Glutamatergic neuron (in vitro differentiated cells): ENCODE results near the gene MBNL1. TPM values are rescaled to one million over a fixed set of nuclear protein-coding genes. Genes with fewer than 3 reads are reported as not detected.
"Not testable (repeated sequence)": the region's sequence is repeated elsewhere in the genome, so short reads cannot be mapped to it uniquely, and the experiment has no call there.

Experiments
- DNase-seq: peaks from one replicate; pipeline ENCODE4 v3.0.0; 2022
- H3K27ac Mint-ChIP-seq: one replicate; pipeline ENCODE4 v1.8.0; 2020; ENCODE audit warnings: mild to moderate bottlenecking, mixed read lengths, inconsistent platforms; ENCODE audit not compliant: unreplicated experiment
- H3K27me3 Mint-ChIP-seq: one replicate; pipeline ENCODE4 v1.8.0; 2020; ENCODE audit warnings: mild to moderate bottlenecking, moderate library complexity, mixed read lengths, inconsistent platforms; ENCODE audit not compliant: unreplicated experiment
- H3K36me3 Mint-ChIP-seq: one replicate; pipeline ENCODE4 v1.8.0; 2020; ENCODE audit warnings: mild to moderate bottlenecking, mixed read lengths, inconsistent platforms; ENCODE audit not compliant: unreplicated experiment
- H3K4me1 Mint-ChIP-seq: one replicate; pipeline ENCODE4 v1.8.0; 2020; ENCODE audit warnings: mild to moderate bottlenecking, low read depth, mixed read lengths, inconsistent platforms; ENCODE audit not compliant: unreplicated experiment
- H3K4me3 Mint-ChIP-seq: one replicate; pipeline ENCODE4 v1.8.0; 2020; ENCODE audit warnings: mild to moderate bottlenecking, mixed read lengths, inconsistent platforms; ENCODE audit not compliant: unreplicated experiment
- H3K9me3 Mint-ChIP-seq: one replicate; pipeline ENCODE4 v1.8.0; 2020; ENCODE audit warnings: mild to moderate bottlenecking, moderate library complexity, mixed read lengths, inconsistent platforms; ENCODE audit not compliant: unreplicated experiment
- CTCF ChIP-seq: fragments of 200-600 bp; sonication (generic); IDR thresholded peaks from one replicate; pipeline ENCODE4 v1.5.0; 2021; ENCODE audit not compliant: partially characterized antibody, unreplicated experiment
- total RNA-seq: library from RNA; stranded (reverse); fragmentation: NEBNext Ultra II Directional; extraction: Animal tissue kit (Norgen Biotek cat#: 25700); gene quantifications from one replicate; pipeline ENCODE4 v1.2.1, GENCODE V29; 2021; ENCODE audit not compliant: unreplicated experiment

Gene MBNL1
- total RNA-seq, 1 donor from 2014 or later = 36.6 TPM

- no peak for DNase-seq
- no peaks in the 10 kb centered on the region for H3K9me3 Mint-ChIP-seq
- no peaks in the 10 kb centered on the region for H3K27me3 Mint-ChIP-seq
- peaks cover 2% of the 10 kb centered on the region for H3K4me1 Mint-ChIP-seq
- H3K36me3 Mint-ChIP-seq = no peaks in the 10 kb centered on the region
- TF ChIP-seq CTCF = no peak
- no peak overlapping the region for H3K4me3 Mint-ChIP-seq
- no peak overlapping the region for H3K27ac Mint-ChIP-seq
Measured at GRCh38 chr3:152438181-152438580, 169.5 kb downstream of the MBNL1 start.

GRCh38 chr3:152438706-152439105 lies 170.0 kb downstream of the MBNL1 start:
- no peak overlapping the region for H3K4me3 Mint-ChIP-seq
- no peak for DNase-seq
- peaks cover 2% of the 10 kb centered on the region for H3K4me1 Mint-ChIP-seq
- no peak overlapping the region for H3K27ac Mint-ChIP-seq
- H3K27me3 Mint-ChIP-seq = no peaks in the 10 kb centered on the region
- no peaks in the 10 kb centered on the region for H3K36me3 Mint-ChIP-seq
- TF ChIP-seq CTCF = no peak
- H3K9me3 Mint-ChIP-seq = no peaks in the 10 kb centered on the region

GRCh38 chr3:152440243-152440642 lies 171.5 kb downstream of the MBNL1 start:
- H3K36me3 Mint-ChIP-seq, H3K4me1 Mint-ChIP-seq, H3K27ac Mint-ChIP-seq, H3K9me3 Mint-ChIP-seq, H3K27me3 Mint-ChIP-seq, H3K4me3 Mint-ChIP-seq, DNase-seq: not testable (repeated sequence)

- no peaks in the 10 kb centered on the region for H3K9me3 Mint-ChIP-seq
- DNase-seq = no peak
- no peaks in the 10 kb centered on the region for H3K27me3 Mint-ChIP-seq
- peaks cover 5% of the 10 kb centered on the region for H3K4me1 Mint-ChIP-seq
- H3K27ac Mint-ChIP-seq = no peak overlapping the region
- no peak for TF ChIP-seq CTCF
- no peaks in the 10 kb centered on the region for H3K36me3 Mint-ChIP-seq
- no peak overlapping the region for H3K4me3 Mint-ChIP-seq
Measured at GRCh38 chr3:152443212-152444023, 174.7 kb downstream of the MBNL1 start.

GRCh38 chr3:152444029-152444641 lies 175.4 kb downstream of the MBNL1 start:
- no peak for DNase-seq
- Mint-ChIP-seq H3K36me3 (no peaks in the 10 kb centered on the region), H3K27me3 (no peaks in the 10 kb centered on the region), H3K4me1 (peaks cover 5% of the 10 kb centered on the region), H3K9me3 (no peaks in the 10 kb centered on the region), H3K4me3 (no peak overlapping the region), H3K27ac (no peak overlapping the region)
- TF ChIP-seq CTCF = peak; percentile 68
